Hair follicular keratinocyte (primary cell): ENCODE results near the gene PRAME. TPM values are rescaled to one million over a fixed set of nuclear protein-coding genes. Genes with fewer than 3 reads are reported as not detected.

Source experiments
- total RNA-seq: library from RNA; depleted of rRNA; stranded (reverse); fragments of >200 nt; gene quantifications from 2 replicates; pipeline ENCODE4 v1.2.3, GENCODE V29; 2015

PRAME gene, protein sequence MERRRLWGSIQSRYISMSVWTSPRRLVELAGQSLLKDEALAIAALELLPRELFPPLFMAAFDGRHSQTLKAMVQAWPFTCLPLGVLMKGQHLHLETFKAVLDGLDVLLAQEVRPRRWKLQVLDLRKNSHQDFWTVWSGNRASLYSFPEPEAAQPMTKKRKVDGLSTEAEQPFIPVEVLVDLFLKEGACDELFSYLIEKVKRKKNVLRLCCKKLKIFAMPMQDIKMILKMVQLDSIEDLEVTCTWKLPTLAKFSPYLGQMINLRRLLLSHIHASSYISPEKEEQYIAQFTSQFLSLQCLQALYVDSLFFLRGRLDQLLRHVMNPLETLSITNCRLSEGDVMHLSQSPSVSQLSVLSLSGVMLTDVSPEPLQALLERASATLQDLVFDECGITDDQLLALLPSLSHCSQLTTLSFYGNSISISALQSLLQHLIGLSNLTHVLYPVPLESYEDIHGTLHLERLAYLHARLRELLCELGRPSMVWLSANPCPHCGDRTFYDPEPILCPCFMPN
- not detected in 2 replicates for total RNA-seq

GRCh38 chr22:22558972-22559603 lies at the start of gene PRAME:
Gene PRAME (minus strand): TSS chr22:22559265. CDS start chr22:22556832, 2,433 bp downstream.

DNA sequence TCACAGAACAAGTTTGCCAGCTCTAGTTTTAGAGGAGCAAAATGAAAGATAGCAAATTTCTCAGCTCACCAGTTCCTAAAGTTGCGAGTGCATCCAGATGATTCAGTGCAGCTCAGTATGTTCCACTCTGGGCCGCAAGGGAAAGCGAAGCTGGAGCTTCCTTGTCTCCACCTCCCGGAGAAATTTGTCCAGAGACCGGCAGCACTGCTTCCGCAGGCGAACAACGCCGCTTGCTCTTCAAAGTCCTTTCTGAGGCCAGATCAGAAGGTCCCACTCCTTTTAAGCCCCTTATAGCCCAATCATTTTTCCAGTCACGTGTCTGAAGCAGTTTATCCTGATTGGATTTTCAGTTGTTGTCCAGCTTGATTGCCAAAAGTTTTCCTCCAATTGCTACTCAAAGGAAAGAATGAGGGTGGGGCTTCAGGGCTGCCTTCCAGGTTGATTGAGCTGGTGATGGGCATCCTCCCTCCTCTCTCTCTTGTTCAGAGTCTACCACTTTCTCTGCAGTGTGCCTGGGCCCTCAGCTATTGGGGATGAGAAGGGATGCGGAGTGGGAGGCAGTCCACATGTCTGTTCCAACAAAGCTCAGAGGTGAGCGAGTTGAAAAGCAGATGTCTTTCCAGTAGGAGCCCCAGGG lies 38.9 kb downstream of the PRAME start, which contains the start of gene ZNF280A:
TSS of gene ZNF280A (minus strand) at position 251 of the 637 bp plus-strand sequence. CDS start 4,640 bp downstream, outside the sequence.

DNA sequence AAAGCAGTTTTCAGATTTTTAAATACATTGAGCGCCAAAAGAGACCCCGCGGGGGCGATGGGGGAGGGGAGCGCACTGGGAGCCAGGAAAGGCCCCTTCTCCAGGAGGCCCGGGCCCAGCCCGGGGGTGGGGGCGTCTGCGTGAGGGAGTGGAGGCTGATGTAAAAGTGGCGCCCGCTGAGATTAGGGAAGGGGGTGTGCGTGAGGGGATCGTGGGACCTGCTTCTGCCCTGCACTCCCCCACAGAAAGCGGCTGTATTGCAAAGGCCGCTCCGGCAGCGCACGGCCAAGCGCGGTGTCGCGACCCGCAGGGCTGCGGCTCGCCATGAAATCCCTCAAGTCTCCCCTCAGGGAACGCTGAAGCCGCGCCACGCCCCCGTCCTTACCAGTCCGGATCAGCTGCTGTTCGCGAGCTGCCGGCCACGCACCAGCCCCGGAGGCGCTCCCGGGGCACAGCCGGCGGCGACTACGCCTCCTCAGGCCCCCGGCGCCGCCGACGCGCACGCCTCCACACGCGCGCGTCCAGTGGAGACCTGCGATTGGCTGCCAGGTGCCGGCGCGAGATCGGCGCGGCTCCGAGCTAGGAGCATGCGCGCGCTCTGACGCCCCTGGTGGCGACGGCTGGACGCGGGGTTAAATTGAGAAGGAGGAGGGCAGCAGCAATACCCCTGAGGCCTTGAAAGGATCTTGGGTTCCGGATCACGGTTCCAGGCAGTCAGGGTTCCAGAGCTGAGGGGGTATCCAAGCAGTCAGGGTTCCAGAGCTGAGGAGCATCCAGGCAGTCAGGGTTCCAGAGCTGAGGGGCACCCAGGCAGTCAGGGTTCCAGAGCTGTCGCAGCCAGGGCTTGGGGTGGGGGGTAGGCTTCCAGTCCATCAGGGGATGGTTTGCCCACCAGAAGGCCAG lies 50.5 kb downstream of the PRAME start, which contains the start of gene ZNF280B:
TSS of gene ZNF280B (minus strand) at position 469 of the 903 bp plus-strand sequence. CDS start 19,344 bp downstream, outside the sequence.

Other genes starting within 250 kb of the PRAME start
- gene ZNF280B, start 50.5 kb downstream of the PRAME start, total RNA-seq: 0.38 and 0.86 TPM in 2 replicates
- not detected in 2 replicates for gene ZNF280A, start 39.0 kb downstream of the PRAME start, total RNA-seq
- not detected in 2 replicates for gene GGTLC2, start 85.3 kb upstream of the PRAME start, total RNA-seq